Hepatocyte (in vitro differentiated cells): ENCODE measurements around the gene ZNF845. TPM values are rescaled to one million over a fixed set of nuclear protein-coding genes. Genes with fewer than 3 reads are reported as not detected.
"Not testable (repeated sequence)": the region's sequence is repeated elsewhere in the genome, so short reads cannot be mapped to it uniquely, and the experiment has no call there.

Experiments
- DNase-seq: peaks from one replicate; pipeline ENCODE4 v3.0.0-alpha.2; 2016; ENCODE audit warnings: low spot score
- H2AFZ ChIP-seq: fragments of 200-600 bp; sonication (generic); 2 replicates; pipeline ENCODE4 v1.6.0; 2016; ENCODE audit warnings: antibody characterized with exemption, mild to moderate bottlenecking
- H3K27ac ChIP-seq: fragments of 200-600 bp; sonication (generic); 2 replicates; pipeline ENCODE4 v1.5.1; 2016; ENCODE audit warnings: mild to moderate bottlenecking
- H3K27me3 ChIP-seq: fragments of 200-600 bp; sonication (generic); 2 replicates; pipeline ENCODE4 v1.6.1; 2016
- H3K36me3 ChIP-seq: fragments of 200-600 bp; sonication (generic); replicated peaks from 2 replicates; pipeline ENCODE4 v1.5.1; 2016; ENCODE audit warnings: low read depth; ENCODE audit not compliant: insufficient read depth
- H3K4me1 ChIP-seq: fragments of 200-600 bp; sonication (generic); 2 replicates; pipeline ENCODE4 v1.5.1; 2016; ENCODE audit warnings: mild to moderate bottlenecking, moderate library complexity; ENCODE audit not compliant: insufficient read depth
- H3K4me2 ChIP-seq: fragments of 200-600 bp; sonication (generic); 2 replicates; pipeline ENCODE4 v1.6.0; 2016
- H3K4me3 ChIP-seq: fragments of 200-600 bp; sonication (generic); 2 replicates; pipeline ENCODE4 v1.5.1; 2016; ENCODE audit warnings: mild to moderate bottlenecking
- H3K79me2 ChIP-seq: fragments of 200-600 bp; sonication (generic); 2 replicates; pipeline ENCODE4 v1.6.0; 2017; ENCODE audit warnings: mild to moderate bottlenecking
- H3K9me2 ChIP-seq: fragments of 200-600 bp; sonication (generic); replicated peaks from 2 replicates; pipeline ENCODE4 v1.6.0; 2017; ENCODE audit warnings: mild to moderate bottlenecking; ENCODE audit not compliant: insufficient read depth
- H3K9me3 ChIP-seq: fragments of 200-600 bp; sonication (generic); 2 replicates; pipeline ENCODE4 v1.5.1; 2016; ENCODE audit warnings: low read depth, mild to moderate bottlenecking
- H4K20me1 ChIP-seq: fragments of 200-600 bp; sonication (generic); 2 replicates; pipeline ENCODE4 v1.6.0; 2016; ENCODE audit warnings: mild to moderate bottlenecking; ENCODE audit not compliant: insufficient read depth, poor library complexity, severe bottlenecking
- EZH2 ChIP-seq: fragments of 200-600 bp; sonication (generic); IDR thresholded peaks from 2 replicates; pipeline ENCODE4 v1.6.1; 2016; ENCODE audit warnings: antibody characterized with exemption, mild to moderate bottlenecking, borderline replicate concordance
- EZH2phosphoT487 ChIP-seq: fragments of 200-600 bp; sonication (generic); IDR thresholded peaks from one replicate; pipeline ENCODE4 v1.6.1; 2018; ENCODE audit warnings: antibody characterized with exemption, mild to moderate bottlenecking, low read depth, moderate library complexity; ENCODE audit not compliant: unreplicated experiment, severe bottlenecking
- WGBS: methylation state at CpG from one replicate; pipeline ENCODE4 v1.1.6; 2016; ENCODE audit warnings: low lambda C conversion rate; ENCODE audit errors: missing lambda C conversion rate; 5-methylcytosine and 5-hydroxymethylcytosine counted together
- polyA plus RNA-seq: library from polyadenylated mRNA; unstranded; fragments of >200 nt; fragmentation: Nextera tagmentation; extraction: Ambion mirVana; gene quantifications from 2 replicates; pipeline ENCODE4 v1.2.1, GENCODE V29; 2016
- total RNA-seq: library from RNA; depleted of rRNA; stranded (reverse); fragments of >200 nt; gene quantifications from 2 replicates; pipeline ENCODE4 v1.2.3, GENCODE V29; 2014
- TF ChIP-seq, protein P1 (sequence below): fragments of 200-600 bp; sonication (generic); IDR thresholded peaks from 2 replicates; pipeline ENCODE4 v1.5.1; 2016; ENCODE audit warnings: antibody characterized with exemption, mild to moderate bottlenecking; ENCODE audit not compliant: poor library complexity

ZNF845 gene
- total and polyA plus RNA-seq, 2 experiments from 2014 or later = 1.7 to 6.1 TPM

DNA sequence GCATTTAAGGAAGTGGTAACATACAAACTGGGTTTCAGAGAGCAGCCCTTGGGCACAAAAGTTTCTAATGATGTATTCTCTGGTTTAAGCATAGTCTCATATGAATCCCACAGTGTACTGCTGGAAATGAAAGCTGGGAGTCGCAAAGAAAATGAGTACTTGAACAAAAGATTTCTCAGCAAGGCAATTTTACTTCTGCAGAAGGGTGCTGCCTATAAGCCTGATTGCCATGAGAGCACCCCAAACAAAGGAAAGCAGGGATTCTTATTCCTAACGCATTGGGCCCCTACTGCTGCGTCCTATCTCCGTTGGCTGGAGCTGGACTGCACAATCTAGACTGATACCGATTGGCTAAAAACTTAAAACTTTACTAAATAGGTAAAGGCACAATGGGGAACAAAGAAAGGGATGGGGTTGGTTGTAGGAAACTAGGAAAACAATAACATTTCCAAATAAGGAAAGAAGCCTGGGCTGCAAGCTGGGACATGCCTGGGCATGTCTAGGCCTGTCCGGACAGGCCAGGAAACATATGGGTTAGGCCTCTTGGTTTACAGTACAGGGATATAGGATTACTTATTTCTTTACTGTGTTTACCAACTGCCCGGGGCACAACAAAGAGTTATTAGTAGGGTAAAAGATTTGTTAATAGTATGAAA, 38.6 kb upstream of the ZNF845 start:
- 63% methylated on average over 7 of the region's 7 CpGs for WGBS

DNA sequence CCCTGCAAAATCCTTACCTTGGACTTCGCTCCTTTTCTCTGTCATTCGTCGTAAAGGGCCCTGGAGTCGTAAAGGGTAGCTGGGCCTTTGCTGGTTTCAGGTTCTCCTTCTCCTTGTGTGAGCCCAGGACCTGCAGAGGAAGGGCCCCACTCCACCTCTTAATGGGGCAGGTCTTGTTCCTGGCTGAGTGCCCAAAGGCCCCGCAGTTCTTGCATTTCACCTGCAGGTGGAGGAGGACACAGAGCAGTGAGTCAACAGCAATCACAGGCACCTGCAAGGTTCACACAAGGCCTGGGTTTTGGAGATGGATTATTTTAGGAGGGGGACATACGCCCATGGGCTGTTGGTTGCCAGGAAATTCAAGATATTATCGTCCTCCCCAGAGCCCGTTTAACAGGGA, 32.2 kb upstream of the ZNF845 start:
- H2AFZ ChIP-seq, H3K27me3 ChIP-seq, H3K36me3 ChIP-seq, H3K9me3 ChIP-seq, H3K79me2 ChIP-seq, H4K20me1 ChIP-seq, H3K27ac ChIP-seq, H3K4me1 ChIP-seq, DNase-seq, H3K9me2 ChIP-seq, H3K4me2 ChIP-seq, H3K4me3 ChIP-seq: not testable (repeated sequence)
- 63% methylated on average over 4 of the region's 8 CpGs for WGBS

More for the DNA sequence above, 38.6 kb upstream of the ZNF845 start:
- H3K27me3 ChIP-seq = no peaks in the 10 kb centered on the region
- no peaks in the 10 kb centered on the region for H3K4me1 ChIP-seq
- H3K4me3 ChIP-seq = no peak overlapping the region
- H2AFZ ChIP-seq = no peak overlapping the region
- H3K79me2 ChIP-seq = no peaks in the 10 kb centered on the region
- no peaks in the 10 kb centered on the region for H4K20me1 ChIP-seq
- H3K4me2 ChIP-seq = no peak overlapping the region
- no peak for TF ChIP-seq EZH2
- no peak for TF ChIP-seq EZH2phosphoT487
- TF ChIP-seq, protein P1, sequence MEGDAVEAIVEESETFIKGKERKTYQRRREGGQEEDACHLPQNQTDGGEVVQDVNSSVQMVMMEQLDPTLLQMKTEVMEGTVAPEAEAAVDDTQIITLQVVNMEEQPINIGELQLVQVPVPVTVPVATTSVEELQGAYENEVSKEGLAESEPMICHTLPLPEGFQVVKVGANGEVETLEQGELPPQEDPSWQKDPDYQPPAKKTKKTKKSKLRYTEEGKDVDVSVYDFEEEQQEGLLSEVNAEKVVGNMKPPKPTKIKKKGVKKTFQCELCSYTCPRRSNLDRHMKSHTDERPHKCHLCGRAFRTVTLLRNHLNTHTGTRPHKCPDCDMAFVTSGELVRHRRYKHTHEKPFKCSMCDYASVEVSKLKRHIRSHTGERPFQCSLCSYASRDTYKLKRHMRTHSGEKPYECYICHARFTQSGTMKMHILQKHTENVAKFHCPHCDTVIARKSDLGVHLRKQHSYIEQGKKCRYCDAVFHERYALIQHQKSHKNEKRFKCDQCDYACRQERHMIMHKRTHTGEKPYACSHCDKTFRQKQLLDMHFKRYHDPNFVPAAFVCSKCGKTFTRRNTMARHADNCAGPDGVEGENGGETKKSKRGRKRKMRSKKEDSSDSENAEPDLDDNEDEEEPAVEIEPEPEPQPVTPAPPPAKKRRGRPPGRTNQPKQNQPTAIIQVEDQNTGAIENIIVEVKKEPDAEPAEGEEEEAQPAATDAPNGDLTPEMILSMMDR = no peak
- peak overlapping the region; percentile 87 for H3K27ac ChIP-seq
- H3K9me3 ChIP-seq = no peaks in the 10 kb centered on the region
- no peaks in the 10 kb centered on the region for H3K36me3 ChIP-seq
- no peak for DNase-seq
- no peaks in the 10 kb centered on the region for H3K9me2 ChIP-seq

DNA sequence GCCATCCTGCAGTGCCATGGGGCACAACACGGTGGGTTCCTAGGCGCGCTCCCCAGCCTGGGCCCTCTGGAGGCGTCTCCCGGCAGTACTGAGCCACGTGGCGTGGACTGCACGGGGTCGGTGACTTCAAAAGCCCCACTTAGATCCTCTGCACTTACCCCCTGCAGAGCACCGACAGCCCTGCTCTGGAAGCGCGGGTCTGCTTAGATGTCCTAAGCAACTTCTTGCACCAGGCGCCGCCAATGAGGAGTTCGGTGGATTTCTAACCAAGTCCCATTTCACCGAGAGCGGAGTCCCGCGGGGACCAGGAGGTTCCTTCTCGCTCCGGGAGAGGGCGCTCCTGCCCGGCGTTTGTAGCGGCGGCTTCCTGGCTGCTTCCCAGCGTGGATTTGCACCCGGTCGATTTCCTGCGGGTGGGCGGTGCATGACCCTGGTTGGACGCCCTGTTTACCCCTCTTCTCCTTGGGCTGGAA, 25.2 kb upstream of the ZNF845 start:
- H3K27ac ChIP-seq = no peak overlapping the region
- 19% methylated on average over 32 of the region's 32 CpGs for WGBS
- H3K9me2 ChIP-seq = no peaks in the 10 kb centered on the region
- H4K20me1 ChIP-seq = no peaks in the 10 kb centered on the region
- no peaks in the 10 kb centered on the region for H3K27me3 ChIP-seq
- peak overlapping the region; percentile 72 for H3K4me2 ChIP-seq
- no peaks in the 10 kb centered on the region for H3K36me3 ChIP-seq
- no peaks in the 10 kb centered on the region for H3K79me2 ChIP-seq
- no peaks in the 10 kb centered on the region for H3K9me3 ChIP-seq
- H3K4me3 ChIP-seq = no peak overlapping the region
- TF ChIP-seq, protein P1 = peak; percentile 67
- TF ChIP-seq EZH2 = no peak
- DNase-seq = peak; percentile 55
- H2AFZ ChIP-seq = peak overlapping the region; percentile 78
- H3K4me1 ChIP-seq = no peaks in the 10 kb centered on the region

DNA sequence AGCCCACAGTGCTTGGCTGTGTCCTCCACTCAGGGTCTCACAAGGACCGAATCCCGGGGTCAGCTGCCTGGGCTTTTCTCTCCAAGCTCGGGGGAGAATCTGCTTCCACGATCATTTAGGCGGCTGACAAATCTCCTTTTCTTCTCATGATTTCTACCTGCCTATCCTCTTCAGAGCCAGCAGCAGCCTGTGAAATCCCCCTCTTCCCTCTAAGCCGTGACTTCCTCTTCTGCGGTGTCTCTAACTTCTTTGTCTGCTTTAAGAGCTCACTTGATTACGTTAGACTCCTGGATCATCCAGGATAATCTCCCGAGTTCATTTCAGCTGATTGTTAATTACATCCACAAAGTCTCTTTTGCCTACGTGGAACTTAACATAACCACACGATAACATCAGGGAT, 22.5 kb upstream of the ZNF845 start:
- no peaks in the 10 kb centered on the region for H3K36me3 ChIP-seq
- H2AFZ ChIP-seq = no peak overlapping the region
- TF ChIP-seq, protein P1 = no peak
- TF ChIP-seq EZH2phosphoT487 (no peak), EZH2 (no peak)
- no peak overlapping the region for H3K4me3 ChIP-seq
- H3K9me2 ChIP-seq = no peaks in the 10 kb centered on the region
- H4K20me1 ChIP-seq = no peaks in the 10 kb centered on the region
- no peak overlapping the region for H3K27ac ChIP-seq
- no peak for DNase-seq
- no peaks in the 10 kb centered on the region for H3K9me3 ChIP-seq
- no peaks in the 10 kb centered on the region for H3K79me2 ChIP-seq
- WGBS = 41% methylated on average over 11 of the region's 11 CpGs
- H3K4me1 ChIP-seq = no peaks in the 10 kb centered on the region
- H3K27me3 ChIP-seq = no peaks in the 10 kb centered on the region
- no peak overlapping the region for H3K4me2 ChIP-seq
